Fibroblast of skin of left quadriceps (primary cell): ENCODE measurements around the gene TNRC6B.
"Not testable (repeated sequence)": the region's sequence is repeated elsewhere in the genome, so short reads cannot be mapped to it uniquely, and the experiment has no call there.

Experiments used
- DNase-seq, 2 experiments: peaks; one replicate each; pipeline ENCODE4 v3.0.0-alpha.2; 2013; ENCODE audit warnings: low read depth in 2 of 2

Gene TNRC6B

DNA sequence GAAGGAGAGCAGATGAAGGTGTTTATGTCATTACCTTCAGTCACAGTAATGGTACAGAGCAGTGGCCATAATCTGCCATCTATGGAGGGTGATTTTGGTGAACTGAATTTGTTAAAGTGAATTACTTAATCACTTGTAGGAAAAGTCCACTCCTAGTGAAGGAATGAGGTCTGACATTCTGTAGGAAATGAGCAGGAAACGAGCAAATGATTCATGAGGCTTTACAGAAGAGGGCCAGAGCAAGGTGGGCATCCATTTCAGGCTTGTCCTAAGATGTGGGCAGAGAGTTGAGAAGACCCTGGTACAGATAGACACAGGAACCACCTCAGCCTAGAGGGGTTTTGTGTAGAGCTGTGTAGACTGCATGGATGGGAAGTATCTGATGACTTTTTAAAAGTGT lies 186.7 kb downstream of the TNRC6B start:
- DNase-seq: no peak

DNA sequence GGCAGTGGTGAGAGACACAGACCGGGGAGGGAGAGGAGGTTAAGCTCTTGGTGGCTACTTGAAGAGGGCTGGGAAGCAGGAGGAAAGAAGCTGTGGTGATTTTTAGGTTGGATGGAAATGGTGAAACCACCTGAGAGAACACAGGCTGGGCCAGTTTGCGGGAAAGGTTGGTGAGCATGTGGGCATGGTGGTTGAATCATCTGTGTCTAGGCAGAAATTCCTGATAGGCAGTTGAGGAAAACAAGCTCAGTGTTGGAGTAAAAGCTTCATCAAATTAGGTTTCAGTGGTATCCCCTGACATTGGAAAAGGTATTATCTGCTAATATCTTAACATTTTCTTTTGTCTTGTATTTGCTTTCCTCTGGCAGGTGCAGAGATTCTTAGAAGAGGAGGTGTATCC lies 188.3 kb downstream of the TNRC6B start:
- DNase-seq: no peak

DNA sequence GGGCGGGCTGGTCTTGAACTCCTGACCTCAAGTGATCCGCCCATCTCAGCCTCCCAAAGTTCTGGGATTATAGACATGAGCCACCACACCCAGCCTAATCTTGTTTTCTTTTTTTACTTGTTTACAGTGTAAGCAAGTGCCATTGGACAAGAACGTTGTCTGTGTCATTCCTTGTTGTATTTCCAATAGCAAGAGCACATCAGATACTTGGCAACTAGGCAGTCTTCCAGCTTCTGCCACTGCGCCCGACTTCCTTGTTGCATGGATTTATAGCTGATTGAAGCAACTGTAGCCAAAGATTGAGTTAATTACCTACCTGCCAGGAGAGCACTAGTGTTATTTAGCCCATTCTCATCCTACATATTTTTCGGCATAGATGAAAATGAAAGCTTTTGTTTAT lies 189.6 kb downstream of the TNRC6B start:
- DNase-seq: no peak

DNA sequence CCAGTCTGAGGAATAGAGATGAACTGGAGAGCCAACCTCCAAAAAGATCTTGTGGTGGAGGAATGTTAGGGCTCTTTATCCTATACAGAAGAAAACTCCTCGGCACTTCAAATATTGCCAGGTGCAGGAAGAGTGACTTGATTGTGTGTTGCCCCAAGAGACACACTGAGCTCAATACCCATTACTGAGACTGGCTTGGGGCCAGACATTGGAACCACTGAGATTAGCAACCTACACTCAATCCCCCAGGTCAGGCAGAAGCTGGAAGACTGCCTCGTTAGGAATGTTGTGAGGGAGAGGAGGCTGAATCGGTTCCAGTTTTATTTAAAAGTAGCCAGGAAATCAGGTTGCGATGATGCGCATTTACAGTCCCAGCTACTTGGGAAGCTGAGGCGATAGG lies 190.3 kb downstream of the TNRC6B start:
- no peak for DNase-seq

DNA sequence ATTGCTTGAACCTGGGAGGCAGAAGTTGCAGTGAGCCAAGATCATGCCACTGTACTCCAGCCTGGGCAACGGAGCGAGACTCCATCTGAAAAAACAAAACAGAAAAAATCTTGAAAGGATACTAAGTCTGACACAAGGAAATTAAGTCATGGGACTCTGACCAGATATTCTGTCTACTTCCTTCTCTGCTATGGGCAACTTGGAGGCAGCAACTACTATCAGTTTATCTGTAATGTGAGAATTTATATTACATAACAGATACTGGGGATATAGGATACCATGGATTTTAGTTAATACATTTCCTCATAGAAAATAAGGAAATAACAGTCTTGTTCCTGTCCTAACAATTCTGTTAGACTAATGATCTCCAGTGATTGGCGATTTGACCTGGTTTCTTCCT lies 191.1 kb downstream of the TNRC6B start:
- no peak for DNase-seq

DNA sequence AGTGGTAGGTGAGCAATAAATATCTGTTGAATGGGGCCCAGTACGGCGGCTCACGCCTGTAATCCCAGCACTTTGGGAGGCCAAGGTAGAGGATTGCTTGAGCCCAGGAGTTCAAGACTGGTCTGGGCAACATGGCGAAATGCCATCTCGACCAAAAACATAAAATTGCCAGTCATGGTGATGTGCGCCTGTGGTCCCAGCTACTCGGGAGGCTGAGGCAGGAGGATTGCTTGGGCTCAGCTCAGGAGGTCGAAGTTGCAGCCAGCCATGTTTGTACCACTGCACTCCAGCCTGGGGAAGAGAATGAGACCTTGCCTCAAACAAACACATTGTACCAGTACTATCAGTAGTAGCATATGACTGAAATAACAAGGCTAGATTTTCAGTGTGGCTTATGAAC lies 196.8 kb downstream of the TNRC6B start:
- no peak for DNase-seq

DNA sequence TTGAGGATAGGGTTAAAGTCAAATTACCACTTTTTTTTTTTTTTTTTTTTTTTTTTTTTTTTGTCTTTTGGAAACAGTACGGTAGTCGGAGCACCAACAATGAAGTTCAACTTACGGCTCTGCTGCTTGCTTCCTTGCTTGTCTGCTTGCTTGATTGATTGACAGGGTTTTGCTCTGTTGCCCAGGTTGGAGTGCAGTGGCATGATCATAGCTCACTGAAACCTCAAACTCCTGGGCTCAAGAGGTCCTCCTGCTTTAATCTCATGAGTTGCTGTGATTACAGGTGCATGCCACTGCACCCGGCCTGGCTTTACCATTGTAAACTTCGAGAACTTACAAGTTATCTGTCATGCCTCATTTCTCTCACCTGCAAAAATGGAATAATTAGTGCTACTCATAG lies 198.4 kb downstream of the TNRC6B start:
- DNase-seq: no peak

DNA sequence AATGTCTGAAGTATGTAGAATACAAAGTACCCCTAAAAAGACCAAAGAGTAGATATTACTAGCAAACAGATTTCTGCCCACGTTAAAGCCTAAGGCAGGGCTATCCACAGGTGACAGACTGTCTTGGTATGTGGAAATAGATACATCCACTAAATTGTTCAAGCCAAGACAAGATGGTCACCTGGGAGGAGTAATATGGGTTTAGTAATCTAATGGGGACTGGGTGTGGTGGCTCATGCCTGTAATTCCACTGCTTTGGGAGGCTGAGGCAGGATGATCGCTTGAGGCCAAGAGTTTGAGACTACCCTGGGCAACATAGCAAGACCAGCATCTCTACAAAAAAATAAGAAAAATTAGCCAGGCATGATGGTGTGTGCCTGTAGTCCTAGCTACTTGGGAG lies 200.2 kb downstream of the TNRC6B start:
- DNase-seq: no peak

DNA sequence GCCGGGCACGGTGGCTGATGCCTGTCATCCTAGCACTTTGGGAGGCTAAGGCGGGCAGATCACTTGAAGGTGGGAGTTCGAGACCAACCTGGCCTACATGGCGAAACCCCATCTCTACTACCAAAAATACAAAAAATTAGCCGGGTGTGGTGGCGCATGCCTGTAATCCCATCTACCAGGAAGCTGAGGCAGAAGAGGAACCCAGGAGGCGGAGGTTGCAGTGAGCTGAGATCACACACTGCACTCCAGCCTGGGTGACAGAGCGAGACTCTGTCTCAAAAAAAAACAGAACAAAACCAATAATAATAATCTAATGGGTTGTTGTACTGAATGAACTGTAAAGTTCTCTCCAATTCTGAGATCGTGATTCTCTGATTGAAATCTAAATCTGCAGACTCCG lies 200.7 kb downstream of the TNRC6B start:
- not testable (repeated sequence) for DNase-seq

DNA sequence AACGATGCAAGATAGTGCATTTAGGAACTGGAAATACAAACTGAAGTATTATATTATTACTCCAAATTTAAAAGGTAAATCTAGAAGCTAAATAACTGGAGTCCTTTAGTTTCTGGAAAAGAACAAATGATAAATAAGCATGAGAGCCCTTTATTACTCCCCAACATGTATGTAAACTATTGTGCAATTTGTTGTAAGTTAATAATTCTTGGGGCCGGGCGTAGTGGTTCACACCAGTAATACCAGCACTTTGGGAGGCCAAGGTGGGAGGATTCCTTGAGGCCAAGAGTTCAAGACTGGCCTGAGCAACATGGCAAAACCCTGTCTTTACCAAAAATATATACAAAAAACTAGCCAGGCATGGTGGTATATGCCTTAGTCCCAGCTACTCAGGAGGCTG lies 203.7 kb downstream of the TNRC6B start:
- DNase-seq: no peak

DNA sequence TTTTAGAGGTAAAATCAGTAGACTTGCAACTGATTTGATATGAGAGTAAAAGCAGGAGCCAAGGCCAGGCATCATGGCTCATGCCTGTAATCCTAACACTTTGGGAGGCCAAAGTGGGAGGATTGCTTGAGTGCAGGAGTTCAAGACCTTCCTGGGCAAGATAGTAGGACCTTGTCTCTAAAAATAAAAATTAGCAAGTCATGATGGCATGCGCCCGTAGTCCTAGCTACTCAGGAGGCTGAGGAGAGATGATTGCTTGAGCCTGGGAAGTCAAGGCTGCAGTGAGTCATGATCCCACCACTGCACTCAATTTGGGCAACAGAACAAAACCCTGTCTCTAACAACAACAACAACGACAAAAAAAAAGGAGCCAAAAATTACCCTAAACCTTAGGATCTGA lies 206.2 kb downstream of the TNRC6B start:
- DNase-seq: no peak

DNA sequence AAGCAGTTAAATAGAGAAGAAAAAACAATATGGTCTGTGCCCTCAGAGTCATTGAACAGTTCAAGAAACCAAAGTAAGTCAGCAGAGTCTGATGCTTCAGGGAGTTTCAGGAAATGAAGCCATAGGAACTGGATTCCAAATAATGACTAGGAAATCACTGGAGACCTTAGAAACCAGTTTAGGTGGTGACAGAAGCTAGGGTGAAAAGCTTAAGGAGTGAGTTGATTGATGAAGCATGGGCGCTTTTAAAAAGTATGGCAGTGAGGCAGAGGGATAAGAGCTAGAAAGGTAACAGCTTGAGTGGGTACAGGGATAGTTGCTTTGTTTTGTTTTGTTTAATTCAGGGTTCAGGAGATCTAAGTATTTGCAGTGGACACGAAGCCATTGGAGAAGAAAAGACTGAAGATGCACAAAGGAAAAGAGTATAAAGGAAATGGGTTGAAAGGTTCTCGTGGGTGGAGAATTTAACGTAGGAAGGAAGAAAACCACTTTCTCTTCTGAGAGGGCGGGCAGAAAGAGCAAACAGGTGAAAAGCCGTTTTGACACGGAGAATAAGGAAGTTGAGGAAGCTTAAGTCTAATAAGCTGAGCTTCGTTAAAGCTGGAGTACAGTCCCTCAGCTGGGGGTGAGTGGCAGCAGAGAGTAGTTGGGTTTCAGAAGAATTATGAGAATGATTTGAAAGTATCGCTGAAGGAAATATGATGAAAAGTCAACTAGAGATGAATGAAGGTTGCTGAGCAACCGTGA lies 207.5 kb downstream of the TNRC6B start:
- DNase-seq: no peak
